NCI-H1092 (cell line): ENCODE measurements around the gene MARCOL.
"Not testable (repeated sequence)": the region's sequence is repeated elsewhere in the genome, so short reads cannot be mapped to it uniquely, and the experiment has no call there.

ENCODE experiments used
- DNase-seq: peaks from one replicate; lab custom pipeline; 2025; lab: John Stamatoyannopoulos, UW

MARCOL gene

GRCh38 chr5:148267962-148268361 is 29.6 kb downstream of the MARCOL start:
- DNase-seq = no peak

GRCh38 chr5:148268566-148268965 is 30.2 kb downstream of the MARCOL start, which contains the start of gene SPINK13:
TSS of gene SPINK13 (plus strand) at chr5:148268794. CDS start at chr5:148270073, 1,279 bp downstream.
- DNase-seq = no peak

GRCh38 chr5:148275129-148275528 is 36.8 kb downstream of the MARCOL start:
- not testable (repeated sequence) for DNase-seq

GRCh38 chr5:148280893-148281292 is 42.6 kb downstream of the MARCOL start:
- not testable (repeated sequence) for DNase-seq

GRCh38 chr5:148281336-148281735 is 43.0 kb downstream of the MARCOL start:
- DNase-seq = not testable (repeated sequence)

GRCh38 chr5:148290271-148291195 is 52.2 kb downstream of the MARCOL start:
- no peak for DNase-seq
